NCI-H526 (cell line): Measurements from ENCODE around the gene CYB5R2.

Experiments used
- DNase-seq, 2 experiments: peaks; one replicate each; lab custom pipeline; 2025; lab: John Stamatoyannopoulos, UW

CYB5R2 gene

GRCh38 chr11:7672960-7673723 lies at the start of gene CYB5R2:
TSS of gene CYB5R2 (minus strand) at chr11:7673500. CDS start at chr11:7672825, 675 bp downstream.
- peak in 1 of 2 experiments; percentile 25 for DNase-seq

DNA sequence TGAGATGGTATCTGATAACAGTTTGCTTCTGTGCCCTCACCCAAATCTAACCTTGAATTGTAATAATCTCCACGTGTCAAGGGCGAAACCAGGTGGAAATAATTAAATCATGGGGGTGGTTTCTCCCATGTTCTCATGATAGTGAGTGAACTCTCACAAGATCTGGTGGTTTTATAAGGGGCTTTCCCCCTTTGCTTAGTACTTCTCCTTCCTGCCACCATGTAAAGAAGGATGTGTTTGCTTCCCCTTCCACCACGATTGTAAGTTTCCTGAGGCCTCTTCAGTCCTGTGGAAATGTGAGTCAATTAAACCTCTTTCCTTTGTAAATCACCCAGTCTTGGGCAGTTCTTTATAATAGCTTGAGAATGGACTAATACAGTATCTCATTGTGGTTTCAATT lies 41.5 kb upstream of the CYB5R2 start:
- no peak for DNase-seq

DNA sequence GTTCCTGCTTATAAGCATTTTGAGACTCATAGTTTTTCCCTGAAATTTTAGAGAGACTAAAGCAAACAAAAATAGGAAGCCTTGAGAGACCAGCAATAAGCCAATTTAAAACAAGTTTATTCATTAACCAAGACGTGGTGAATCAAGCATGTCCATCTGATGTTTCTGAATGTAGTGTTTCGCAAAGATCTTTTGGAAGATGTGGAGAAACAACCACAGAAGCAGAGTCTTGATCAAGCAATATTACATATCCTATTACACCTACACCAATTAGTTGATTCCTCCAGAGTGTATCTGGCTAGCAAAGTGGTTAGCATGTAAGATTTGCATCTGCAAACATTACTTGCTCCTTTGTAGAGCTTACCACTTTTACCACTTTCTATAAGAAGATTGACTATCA lies 33.1 kb upstream of the CYB5R2 start, which contains the start of gene OVCH2:
OVCH2 (minus strand) TSS at position 101 of the 400 bp plus-strand sequence; CDS start at position 18, 83 bp downstream.
- DNase-seq: peak in 1 of 2 experiments; percentile 14

- DNase-seq: no peak
These were observed 30.4 kb upstream of the CYB5R2 start for GRCh38 chr11:7703740-7704139.

GRCh38 chr11:7696424-7696823 lies 23.1 kb upstream of the CYB5R2 start:
- DNase-seq: no peak

GRCh38 chr11:7694235-7694634 lies 20.9 kb upstream of the CYB5R2 start:
- DNase-seq: no peak

DNA sequence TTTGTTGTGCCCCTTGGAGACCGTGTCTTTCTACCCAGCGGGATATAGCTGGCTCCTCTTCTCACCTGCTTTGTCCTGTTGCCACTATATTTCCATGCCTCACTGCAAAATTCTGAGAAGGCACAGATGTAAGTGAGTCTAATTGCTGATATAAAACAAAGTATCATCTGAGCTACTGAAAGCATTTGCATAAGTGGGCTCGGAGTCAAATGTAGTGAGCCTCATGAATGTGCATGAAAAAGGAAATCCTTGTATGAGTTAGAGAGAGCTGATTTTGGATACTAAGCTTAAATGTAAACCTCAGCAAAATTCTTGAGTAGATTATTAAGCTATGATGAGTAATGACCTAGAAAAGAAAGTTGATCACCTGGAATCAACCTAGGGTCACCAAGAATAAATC lies 19.1 kb upstream of the CYB5R2 start:
- DNase-seq: peak; percentile 62 to 66

DNA sequence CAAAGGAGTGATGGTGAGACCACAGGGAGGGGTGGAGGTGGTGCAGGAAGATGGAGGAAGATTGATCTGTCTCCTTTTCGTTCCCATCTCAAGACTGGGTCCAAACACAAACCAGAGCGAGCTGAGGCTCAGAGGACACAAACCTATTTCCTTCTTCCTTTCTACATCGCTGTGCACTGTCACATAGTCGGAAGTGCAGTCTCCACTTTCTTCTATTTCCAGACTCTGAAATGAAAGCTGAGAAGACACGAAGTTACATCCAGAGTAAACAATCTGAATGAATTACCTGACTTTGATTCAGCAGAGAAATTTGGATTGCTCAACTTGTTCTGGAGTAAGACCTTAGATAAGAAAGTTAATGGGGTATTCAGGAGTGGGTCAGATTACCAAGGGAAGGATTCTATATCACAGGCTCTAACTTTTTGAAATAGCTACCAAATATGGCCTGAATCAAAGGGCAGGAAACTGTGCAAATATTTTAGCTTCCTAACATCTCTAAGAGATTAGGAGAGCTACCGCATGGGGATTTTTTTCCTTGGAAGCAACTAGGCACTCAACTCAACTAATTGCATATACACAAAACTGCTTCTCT lies 18.6 kb upstream of the CYB5R2 start:
- no peak for DNase-seq

GRCh38 chr11:7690648-7691047 lies 17.3 kb upstream of the CYB5R2 start:
- DNase-seq: no peak

- no peak for DNase-seq
These were observed 15.9 kb upstream of the CYB5R2 start for GRCh38 chr11:7689239-7689638.

DNA sequence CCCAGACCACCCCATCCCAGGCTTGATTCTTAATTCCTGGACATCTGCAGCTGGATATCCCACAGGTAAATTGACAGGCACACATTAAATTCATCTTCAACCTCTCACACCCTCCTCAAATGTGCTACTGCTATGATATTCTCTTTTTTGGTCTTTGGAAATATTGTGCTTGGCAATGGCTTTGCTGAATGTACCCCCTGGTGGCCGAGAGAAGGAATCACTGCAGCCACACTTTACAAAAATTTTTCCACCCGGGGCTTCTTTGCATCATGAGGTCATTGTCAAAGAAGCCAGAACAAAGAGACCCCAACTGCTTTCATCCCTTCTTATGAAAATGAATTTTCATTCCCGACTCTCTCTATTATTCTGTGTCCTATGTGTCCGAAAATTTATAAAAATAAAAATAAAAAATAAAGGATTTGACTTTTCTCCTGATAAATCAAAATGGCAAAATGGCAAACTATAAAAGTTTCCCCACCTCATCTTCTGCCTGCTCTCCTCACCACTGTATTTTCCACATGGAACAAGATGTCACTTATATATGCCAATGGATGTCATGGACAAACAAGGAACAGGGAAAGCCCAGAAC lies 15.0 kb upstream of the CYB5R2 start:
- DNase-seq: peak in 1 of 2 experiments; percentile 51

DNA sequence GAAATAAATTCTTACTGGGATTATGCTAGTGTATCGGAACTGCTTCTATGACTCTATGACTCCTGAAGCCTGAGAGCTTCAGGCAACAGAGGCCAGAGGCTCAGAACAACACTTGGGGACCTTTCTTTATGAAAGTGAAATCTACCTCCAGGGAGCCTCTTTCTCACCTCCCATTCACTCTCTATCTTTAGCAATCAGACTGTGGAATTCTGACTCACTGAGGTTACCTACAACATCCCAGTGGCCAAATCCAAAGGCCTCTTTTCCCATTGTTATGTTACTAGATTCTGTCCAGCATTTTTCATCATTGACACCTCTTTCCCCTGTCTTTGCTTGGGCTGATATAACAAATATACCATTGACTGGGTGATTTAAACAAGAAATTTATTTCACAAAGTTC lies 14.1 kb upstream of the CYB5R2 start:
- DNase-seq: no peak

GRCh38 chr11:7686761-7687160 lies 13.5 kb upstream of the CYB5R2 start:
- DNase-seq: no peak

DNA sequence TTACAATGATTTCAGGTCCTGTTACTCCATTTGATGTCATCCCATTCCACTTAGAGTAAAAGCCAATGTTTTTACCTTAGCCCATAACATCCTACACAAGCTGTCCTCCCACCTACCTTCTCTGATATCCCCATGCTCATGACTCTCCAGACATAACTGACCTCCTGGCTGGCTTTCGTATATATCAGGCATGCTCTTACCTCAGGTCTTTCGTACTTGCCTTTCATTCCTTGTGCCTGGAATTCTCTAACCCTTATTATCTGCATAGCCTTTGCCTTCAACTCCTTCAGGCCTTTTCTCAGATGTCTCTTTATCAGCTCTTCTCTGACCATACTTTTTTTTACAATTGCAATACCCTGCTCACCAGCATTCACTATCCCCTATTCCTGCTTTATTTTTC lies 10.3 kb upstream of the CYB5R2 start:
- DNase-seq: no peak

GRCh38 chr11:7677796-7678201 lies 4.5 kb upstream of the CYB5R2 start:
- no peak for DNase-seq

GRCh38 chr11:7677071-7677470 lies 3.8 kb upstream of the CYB5R2 start:
- no peak for DNase-seq

GRCh38 chr11:7675631-7676030 lies 2.3 kb upstream of the CYB5R2 start:
- no peak for DNase-seq

- peak in 1 of 2 experiments; percentile 57 for DNase-seq
These were observed 579 bp upstream of the CYB5R2 start for GRCh38 chr11:7673724-7674434.

- no peak for DNase-seq
These were observed 882 bp downstream of the CYB5R2 start for GRCh38 chr11:7672276-7672959.

- no peak for DNase-seq
These were observed 1.7 kb downstream of the CYB5R2 start for GRCh38 chr11:7671347-7672215.

DNA sequence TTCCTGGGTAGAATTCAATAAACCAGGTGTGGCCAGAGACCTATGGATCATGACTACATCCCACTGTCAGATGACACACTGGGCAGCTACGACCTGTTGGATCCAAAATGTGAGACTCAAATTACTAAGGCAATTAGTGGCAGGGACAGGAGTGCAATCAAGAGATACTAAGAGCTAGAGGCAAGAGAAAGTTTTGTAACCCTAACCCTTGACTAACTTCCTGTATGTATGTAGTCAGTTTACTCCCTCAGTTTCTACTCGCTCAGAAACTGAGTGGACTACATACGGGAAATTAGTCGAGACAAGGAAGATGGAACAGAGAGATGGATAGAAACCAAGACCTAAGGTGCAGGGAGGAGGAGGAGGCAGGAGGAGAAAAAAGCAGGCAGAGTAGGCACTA lies 2.7 kb downstream of the CYB5R2 start:
- DNase-seq: no peak
